GM21367 (cell line): Measurements from ENCODE around the gene ATXN2L.
"Not testable (repeated sequence)": the region's sequence is repeated elsewhere in the genome, so short reads cannot be mapped to it uniquely, and the experiment has no call there.

ENCODE experiments used
- ATAC-seq: cut with Tn5 transposase; IDR thresholded peaks from one replicate; pipeline ENCODE4 v1.9.1; 2021; ENCODE audit not compliant: unreplicated experiment

Gene ATXN2L

GRCh38 chr16:28867241-28867640 is 44.4 kb downstream of the ATXN2L start:
- no peak for ATAC-seq

GRCh38 chr16:28867646-28868045 is 44.8 kb downstream of the ATXN2L start:
- not testable (repeated sequence) for ATAC-seq

GRCh38 chr16:28869201-28869600 is 46.4 kb downstream of the ATXN2L start:
- no peak for ATAC-seq

- no peak for ATAC-seq
Observed at GRCh38 chr16:28872952-28873351, 50.2 kb downstream of the ATXN2L start.

GRCh38 chr16:28873543-28874201 is 50.9 kb downstream of the ATXN2L start:
- ATAC-seq = no peak

- no peak for ATAC-seq
Observed at GRCh38 chr16:28874406-28874805, 51.6 kb downstream of the ATXN2L start.

GRCh38 chr16:28875134-28876018 is 52.6 kb downstream of the ATXN2L start:
- ATAC-seq = no peak

GRCh38 chr16:28876019-28876659 is 53.3 kb downstream of the ATXN2L start:
- no peak for ATAC-seq

- no peak for ATAC-seq
Observed at GRCh38 chr16:28876973-28877654, 54.3 kb downstream of the ATXN2L start.

GRCh38 chr16:28877655-28878000 is 54.8 kb downstream of the ATXN2L start:
- ATAC-seq = no peak

GRCh38 chr16:28878083-28878926 is 55.5 kb downstream of the ATXN2L start, which contains the start of gene ATP2A1:
ATP2A1 (plus strand) TSS chr16:28878488; CDS start chr16:28878672, 184 bp downstream.
- no peak for ATAC-seq

GRCh38 chr16:28879261-28879840 is 56.6 kb downstream of the ATXN2L start:
- no peak for ATAC-seq

GRCh38 chr16:28879841-28880588 is 57.2 kb downstream of the ATXN2L start:
- peak; percentile 62 for ATAC-seq

- ATAC-seq = no peak
Observed at GRCh38 chr16:28880589-28880915, 57.8 kb downstream of the ATXN2L start.

GRCh38 chr16:28880955-28881354 is 58.2 kb downstream of the ATXN2L start:
- no peak for ATAC-seq

GRCh38 chr16:28881565-28881964 is 58.8 kb downstream of the ATXN2L start:
- ATAC-seq = not testable (repeated sequence)

GRCh38 chr16:28882551-28883160 is 59.9 kb downstream of the ATXN2L start:
- ATAC-seq = no peak

- no peak for ATAC-seq
Observed at GRCh38 chr16:28883221-28883996, 60.6 kb downstream of the ATXN2L start.
